ENCODE measurements around the gene LCA5.
"Not testable (repeated sequence)": the region's sequence is repeated elsewhere in the genome, so short reads cannot be mapped to it uniquely, and the experiment has no call there.

Gene LCA5

DNA sequence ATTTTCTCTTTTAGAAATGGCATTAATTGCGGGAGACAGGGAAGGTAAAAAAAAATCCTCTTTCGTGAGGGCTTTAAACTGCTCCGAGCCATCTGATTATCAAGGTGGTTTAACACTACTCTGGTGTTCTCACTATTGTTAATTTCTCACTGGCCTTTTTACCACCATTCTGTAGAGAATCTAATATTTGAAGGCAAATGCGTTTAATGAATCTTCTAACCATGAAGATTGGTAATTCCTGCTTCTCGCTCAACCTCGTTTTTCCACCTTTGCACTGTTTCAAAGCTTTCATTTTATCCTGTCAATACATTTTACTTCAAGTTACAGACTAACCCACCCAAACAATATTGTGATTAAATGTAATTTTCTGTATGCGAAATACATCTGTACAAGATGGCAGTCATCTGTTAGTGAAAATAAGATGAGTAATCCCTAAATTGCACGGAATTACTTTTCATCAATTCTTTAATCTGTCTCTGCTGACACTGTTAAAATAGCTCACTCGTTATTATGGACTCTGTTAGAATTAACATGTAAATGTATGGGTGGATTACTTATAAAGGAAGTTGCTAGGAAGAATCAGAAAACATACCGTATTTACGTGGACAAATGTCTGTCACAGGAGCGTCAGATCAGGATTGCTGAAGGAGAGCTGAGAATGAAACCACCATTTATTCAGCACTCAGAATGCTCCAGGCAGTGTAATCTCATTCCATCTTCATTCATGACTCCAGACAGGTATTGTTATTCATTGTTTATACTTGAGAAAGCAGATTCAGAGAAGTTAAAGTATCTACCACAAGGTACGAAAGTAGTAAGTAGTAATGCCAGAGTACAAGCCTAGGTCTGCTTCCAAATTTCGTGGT lies 1.1 kb upstream of the LCA5 start:
- DNase-seq (ENCODE audit: low read depth): no peak

DNA sequence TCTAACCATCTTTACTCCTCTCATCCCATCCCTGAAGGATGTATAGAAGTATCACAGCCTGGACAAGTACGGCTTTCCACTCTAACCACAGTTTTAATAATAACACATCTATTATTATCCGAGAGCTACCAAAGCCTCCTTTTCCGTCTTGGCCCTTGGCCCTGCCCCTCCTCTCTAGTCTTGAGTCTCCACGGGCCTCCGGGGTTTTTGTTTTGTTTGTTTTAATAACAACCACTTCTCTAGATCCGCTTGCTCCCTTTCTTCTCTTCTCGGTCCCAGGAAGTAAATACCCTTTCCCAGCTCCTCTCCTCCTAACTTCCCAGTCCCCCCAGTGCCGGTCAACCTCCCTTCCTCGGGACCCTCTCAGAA lies 661 bp downstream of the LCA5 start:
- no peak for DNase-seq (ENCODE audit: low read depth)

DNA sequence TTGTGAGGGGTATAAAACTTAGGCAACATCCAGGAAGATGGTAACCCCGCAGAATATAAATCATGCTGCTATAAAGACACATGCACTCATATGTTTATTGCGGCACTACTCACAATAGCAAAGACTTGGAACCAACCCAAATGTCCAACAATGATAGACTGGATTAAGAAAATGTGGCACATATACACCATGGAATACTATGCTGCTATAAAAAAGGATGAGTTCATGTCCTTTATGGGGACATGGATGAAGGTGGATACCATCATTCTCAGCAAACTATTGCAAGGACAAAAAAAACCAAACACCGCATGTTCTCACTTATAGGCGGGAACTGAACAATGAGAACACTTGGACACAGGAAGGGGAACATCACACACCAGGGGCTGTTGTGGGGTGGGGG lies 7.7 kb downstream of the LCA5 start:
- not testable (repeated sequence) for DNase-seq (ENCODE audit: low read depth)

DNA sequence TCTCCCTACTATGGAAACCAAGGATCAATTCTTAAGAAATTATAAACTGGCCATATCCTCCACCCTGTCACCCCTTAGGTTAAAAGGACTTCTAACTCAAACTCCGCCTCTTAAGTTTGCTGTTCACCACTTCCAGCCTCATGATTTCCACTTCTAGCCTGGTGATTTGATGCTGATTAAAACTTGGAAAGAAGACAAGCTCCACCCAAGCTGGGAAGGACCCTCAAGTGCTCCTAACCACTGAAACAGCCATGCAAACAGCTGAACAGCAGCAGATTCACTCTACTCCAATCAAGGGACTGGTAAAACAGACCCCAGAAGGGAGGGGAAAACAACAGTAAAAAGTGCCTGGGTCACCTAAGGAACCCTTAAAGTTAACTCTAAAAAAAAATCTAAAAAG lies 10.3 kb downstream of the LCA5 start:
- no peak for DNase-seq (ENCODE audit: low read depth)

DNA sequence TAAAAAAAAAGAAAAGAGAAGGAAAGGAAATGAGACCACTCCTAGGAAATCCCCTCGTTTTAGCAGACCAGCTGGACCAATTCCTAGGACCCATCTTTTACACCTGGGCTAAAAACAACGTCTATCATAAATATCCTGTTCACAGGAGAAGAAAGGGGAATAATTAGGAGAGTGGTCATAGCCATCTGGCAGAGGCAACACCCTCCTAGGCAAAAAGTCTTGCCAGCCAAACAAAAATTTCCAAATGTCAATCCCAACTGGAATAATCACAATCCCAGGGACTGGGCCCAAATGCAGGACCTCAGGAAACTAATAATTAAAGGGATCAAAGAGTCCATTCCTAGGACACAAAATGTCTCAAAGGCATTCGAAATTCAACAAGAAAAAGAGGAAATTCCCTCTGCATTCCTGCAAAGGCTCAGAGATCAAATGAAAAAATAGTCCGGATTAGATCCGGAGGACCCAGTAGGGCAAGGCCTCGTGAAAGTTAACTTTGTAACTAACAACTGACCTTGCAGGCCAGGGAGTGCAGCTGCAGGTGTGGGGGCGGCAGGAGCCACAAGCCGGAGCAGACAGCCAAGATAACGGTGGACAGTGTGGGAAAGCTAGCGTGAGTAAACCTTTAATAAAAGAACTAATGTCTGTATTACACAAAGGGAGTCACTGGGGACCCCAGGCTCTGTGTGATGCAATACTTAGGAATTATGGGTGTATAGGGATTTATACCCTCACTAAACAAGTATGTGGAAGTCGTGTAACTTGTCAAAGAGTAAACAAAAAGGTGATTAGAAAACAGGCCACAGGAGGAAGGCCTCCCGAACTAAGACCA lies 11.7 kb downstream of the LCA5 start:
- DNase-seq (ENCODE audit: low read depth): no peak

DNA sequence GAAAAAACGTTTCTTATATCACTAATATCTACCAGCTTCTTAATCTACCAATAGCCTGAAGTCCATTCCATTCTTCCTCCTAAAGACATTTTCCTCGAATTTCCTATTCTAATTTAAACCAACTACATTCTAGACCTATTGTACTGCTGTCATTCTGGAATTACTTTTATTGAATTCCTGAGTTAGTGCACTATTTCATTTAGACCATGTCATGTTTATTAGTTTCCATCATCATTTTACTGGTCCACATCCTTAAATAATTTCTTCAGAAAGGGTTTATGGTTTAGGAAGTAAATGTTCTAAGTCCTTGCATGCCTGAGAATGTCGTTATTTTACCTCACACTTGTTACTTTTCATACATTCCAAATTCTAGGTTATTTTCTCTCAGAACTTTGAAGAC lies 13.2 kb downstream of the LCA5 start:
- DNase-seq (ENCODE audit: low read depth): no peak

DNA sequence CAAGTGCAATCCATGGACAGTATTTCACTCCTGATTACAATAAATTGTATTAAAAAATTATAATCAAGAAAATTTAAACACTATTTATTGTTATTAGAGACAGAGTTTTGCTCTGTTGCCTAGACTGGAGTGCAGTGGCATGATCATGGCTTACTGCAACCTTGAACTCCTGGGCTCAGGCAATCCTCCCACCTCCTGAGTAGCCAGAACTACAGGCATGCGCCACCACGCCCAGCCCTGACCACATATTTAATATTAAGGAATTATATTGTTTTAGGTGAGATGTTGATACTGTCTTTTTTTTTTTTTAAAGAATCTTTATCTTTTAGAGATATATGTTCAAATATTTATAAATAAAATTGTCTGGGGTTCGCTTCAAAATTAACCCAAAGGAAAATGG lies 14.6 kb downstream of the LCA5 start:
- no peak for DNase-seq (ENCODE audit: low read depth)

DNA sequence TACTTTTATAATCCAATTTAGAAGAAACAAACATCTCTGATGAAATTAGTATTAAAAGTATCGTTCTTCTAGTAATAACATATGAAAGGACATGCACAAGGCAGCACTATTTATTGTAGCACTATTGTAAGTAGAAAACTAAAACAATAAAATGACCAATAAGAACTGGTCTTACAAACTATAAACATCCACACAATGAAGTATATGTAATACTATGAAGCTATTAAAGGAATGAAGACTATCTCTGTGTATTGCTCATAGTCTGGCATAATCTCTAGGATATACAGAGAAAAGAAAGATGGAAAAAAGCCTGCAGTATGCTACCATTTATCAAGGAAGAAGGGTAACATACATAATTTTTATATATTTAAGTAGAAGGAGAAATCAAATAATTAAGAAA lies 16.7 kb downstream of the LCA5 start:
- no peak for DNase-seq (ENCODE audit: low read depth)

DNA sequence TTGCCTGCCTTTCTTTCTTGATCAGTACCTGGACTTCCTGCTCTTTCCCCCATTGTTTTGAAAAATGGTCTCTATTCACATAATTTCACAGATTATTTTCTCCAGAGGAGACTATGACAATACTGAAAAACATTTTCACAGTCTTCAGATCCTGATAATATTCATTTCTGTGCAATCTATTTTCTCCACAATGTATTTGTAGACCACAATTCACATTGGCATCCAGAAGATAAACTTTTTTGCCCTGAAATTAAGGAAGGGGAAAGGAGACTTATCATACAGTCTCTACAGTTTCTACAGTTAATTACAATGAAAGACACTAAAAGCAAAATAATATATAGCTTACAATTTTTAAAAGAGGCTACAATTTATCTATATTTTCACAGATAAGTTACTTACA lies 18.4 kb downstream of the LCA5 start:
- no peak for DNase-seq (ENCODE audit: low read depth)

DNA sequence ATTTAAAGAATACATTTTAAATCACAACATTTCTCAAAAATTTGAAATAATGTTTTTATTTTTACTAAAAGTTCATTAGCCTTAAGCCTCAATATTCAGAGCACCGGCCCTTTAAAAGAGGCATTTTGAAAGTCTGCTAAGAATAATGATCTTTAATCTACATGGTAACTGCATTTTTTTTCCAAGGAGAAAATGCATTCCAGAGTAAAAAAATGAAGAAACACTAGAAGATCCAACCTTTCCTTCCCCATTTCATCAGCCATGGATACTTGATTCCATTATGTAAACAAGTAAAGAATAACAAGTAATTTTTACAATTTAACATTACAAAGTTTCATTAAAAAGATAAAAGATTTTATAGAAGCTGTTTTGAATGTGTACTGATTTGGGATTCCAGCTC lies 21.8 kb downstream of the LCA5 start:
- no peak for DNase-seq (ENCODE audit: low read depth)

DNA sequence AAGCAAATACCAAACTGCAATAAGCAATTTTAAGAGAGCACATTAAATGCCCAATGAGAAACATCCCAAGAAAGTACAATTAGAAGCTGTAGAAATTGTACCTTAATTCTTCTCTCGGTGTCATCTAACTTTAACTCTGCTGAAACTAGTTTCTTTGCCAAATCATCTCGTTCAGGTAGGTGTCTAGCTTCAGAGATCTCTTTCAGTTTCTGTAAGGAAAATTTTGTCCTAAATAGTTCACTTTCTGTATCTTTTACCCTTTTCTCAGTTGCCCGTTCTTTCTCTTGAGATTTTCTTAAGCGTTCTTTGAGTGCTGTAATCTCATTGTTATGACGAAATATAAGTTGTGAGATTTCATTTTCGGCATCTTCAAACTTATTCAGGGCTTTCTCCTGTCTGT lies 24.1 kb downstream of the LCA5 start:
- DNase-seq (ENCODE audit: low read depth): no peak

DNA sequence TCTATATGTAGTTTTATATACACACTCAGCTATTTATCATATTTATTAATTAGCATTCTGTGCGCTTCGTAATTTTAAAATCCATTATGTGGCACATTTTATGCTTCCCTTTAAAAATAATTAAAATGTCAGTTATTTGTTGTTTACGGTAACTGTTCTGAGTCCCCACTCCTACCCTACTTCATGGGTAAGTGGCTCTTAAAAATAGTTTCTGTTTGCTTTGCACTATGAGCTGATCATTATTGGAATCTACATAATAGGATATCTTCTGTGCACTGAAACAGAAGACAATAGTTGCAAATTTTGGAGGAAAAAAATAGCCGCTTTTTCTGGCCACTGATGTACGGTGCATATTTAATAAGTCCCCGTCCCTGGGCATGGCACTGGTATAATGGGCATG lies 25.2 kb downstream of the LCA5 start:
- DNase-seq (ENCODE audit: low read depth): no peak

DNA sequence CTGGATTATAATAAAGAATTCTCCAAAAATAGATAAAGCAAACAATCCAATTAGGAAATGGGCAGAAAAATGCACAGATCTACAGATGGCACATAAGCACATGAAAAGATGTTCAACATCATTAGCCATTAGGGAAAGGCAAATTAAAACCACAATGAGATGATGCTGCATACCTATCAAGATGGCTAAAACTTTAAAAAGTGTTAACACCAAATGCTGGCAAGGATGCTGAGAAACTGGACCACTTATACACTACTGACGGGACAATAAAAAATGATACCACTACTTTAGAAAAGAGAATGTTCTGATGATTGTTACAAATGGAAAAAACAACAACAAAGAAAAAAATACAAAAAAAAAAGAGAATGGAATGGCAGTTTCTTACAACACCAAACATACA lies 26.5 kb downstream of the LCA5 start:
- no peak for DNase-seq (ENCODE audit: low read depth)

DNA sequence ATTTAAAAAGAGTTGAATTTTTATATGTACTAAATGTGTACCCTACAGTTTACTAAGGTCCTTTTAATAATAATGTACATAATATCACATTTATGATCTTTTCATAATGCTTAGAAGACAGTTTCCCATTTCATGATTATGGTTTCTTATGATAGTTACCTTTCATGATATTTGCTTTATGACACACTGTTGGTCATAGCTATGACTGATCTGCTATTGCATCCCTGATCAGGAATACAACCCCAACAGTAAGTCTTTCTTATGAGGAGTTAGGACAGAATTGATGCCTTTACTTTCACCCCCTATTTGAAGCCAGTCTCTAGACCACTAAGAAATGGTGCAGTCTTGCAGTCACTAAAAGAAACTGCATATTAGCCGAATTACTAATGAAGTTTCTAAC lies 31.0 kb downstream of the LCA5 start:
- DNase-seq (ENCODE audit: low read depth): no peak

DNA sequence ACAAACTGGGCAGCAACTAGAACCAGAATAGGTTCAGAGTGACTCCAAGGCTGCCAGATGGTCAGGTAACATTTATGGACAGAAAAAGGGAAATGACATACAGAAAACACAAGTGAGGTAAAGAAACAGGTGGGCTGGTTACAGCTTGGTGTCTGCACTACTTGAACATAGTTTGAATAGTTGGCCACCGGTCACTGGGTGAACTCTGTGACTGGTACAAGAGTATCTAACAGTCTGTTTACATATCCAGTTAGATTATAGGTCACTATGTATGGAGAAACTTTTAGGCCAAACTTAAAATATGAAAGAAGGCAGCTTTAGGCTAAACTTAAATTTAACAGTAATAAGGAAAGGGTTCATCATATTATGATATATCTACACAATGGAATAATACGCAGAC lies 32.9 kb downstream of the LCA5 start:
- DNase-seq (ENCODE audit: low read depth): no peak

DNA sequence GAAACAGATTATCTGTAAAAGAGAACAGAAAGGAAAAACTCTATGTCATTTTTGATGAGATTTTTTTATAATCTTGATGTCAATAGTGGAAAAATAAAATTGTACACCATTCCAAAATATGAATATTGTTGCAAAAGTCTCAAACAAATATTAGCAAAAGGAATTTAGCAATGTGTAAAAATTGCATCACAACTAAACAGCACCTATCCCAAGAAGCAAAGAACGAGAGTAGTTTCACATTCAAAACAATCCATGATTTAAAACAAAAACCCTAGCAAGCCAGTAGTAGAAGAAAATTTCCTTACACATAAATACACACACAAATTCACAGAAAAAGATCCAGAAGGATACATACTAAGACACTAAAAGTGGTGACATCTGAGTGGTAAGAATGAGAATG lies 38.4 kb downstream of the LCA5 start:
- DNase-seq (ENCODE audit: low read depth): no peak

DNA sequence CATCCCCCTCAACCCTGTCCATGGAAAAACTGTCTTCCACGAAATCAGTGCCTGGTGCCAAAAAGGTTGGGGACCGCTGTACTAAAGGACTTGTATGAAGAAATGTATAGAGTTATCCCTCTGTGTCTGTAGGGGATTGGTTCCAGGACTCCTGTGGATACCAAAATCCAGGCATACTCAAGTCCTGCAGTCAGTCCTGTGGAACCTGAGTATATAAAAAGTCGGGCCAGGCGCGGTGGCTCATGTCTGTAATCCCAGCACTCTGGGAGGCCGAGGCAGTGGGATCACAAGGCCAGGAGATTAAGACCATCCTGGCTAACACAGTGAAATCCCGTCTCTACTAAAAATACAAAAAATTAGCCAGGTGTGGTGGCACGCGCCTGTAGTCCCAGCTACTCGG lies 42.0 kb downstream of the LCA5 start:
- DNase-seq (ENCODE audit: low read depth): no peak

DNA sequence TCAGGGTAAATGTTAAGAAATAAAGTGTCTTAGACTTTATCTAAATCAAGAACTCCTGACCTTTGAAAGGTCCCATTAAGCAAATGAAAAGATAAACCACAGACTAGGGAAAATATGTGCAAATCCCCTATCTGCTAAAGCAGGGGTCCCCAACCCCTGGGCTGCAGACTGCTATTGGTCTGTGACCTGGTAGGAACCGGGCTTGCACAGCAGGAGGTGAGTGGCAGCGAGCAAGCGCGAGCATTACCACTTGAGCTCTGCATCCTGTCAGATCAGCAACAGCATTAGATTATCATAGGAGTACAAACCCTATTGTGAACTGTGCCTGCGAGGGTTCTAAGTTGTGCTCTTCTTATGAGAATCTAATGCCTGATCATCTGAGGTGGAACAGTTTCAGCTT lies 42.4 kb downstream of the LCA5 start:
- DNase-seq (ENCODE audit: low read depth): no peak

DNA sequence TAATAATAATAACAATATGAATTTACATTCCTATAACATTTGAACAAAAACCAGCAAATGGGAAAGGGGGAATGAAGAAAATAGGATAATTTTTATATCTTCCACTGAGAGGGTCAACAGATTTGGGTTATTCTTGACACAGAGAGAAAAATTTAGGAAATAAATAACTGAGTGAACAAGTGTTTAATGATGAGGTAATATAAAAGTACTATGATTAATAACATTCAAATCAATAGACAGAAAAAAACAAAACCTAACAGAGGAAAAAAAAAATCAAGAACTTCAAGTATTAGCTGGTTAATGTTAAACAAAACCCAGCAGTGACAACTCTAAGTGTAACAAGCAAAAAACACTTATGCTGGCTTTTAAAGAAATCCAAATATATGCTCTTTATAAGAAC lies 66.5 kb downstream of the LCA5 start:
- DNase-seq (ENCODE audit: low read depth): no peak

DNA sequence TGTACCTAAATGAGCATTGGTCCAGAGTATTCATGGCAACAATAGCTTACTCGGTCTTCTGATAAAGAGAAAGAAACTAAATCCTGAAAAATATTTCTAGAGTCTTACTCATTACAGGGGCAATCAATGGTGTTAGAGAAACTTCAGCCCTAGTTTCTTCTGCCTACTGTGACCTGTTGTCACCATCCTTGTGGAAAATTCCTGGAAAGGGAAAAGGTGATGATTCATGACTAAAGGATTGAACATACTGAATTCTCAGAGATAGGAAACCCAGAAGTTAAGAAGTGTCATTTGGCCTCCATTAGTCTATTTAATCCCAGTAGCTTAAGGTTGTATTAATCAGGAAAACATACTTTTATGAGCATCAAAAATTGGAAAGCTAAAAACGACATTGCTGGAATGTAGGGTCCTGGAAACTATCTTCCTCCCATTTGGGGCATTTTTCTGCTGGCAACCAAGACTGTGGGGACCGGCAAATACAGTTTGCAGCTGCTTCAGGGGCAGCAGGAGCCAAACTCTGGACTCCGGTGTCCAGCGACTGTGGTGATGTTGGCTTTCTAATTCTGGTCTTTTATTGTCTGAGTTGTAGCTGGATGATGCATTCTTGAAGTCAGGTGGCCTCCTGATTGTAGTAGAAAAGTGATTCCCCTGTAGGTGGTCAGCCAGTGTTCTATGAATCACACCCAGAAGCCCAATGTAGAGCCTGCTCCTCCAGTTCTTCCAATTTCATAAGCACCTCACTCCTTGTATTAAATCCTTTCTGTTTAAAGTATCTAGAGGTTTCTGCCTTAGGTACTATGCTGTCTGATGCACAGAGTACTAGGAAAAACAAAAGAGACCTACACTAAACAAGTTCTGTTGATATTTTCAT lies 67.6 kb downstream of the LCA5 start:
- no peak for DNase-seq (ENCODE audit: low read depth)

DNA sequence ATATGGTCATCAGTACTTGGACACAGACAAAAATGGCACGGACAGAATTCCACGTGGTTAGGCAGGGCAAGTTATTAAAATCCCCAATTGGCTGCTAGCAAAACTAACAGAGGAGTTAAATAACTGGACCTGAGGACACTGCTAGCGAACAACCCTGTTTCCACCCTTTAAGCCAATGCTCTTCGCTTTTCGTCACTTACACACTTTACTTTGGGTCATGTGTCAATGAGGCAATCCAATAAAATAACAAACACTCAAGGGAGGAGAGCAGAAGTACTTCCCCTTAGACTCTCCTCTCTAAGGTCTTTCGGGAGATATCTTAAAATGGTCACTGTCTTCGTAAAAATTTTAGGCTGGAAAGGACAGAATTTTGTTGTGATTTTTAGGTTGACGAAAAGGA lies 68.6 kb downstream of the LCA5 start:
- no peak for DNase-seq (ENCODE audit: low read depth)

DNA sequence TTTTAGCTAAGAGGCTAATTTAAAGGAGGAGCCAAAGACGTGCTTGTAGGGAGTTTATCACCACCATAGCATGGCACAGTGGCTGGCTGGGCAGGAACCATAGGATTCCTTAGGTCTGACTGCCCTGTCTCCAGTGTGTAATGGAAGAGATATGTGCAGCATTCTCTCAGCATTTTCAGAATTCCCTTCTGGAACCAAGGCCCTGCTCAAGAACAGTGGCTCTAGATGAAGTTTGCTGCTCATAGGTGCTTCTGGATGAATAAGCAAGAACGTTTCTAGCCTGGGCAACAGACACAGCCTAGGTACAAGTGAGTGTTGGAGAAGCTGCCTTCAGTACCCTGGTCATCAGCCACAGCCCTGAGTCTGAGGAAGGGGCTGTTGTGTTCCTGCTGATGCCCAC lies 69.1 kb downstream of the LCA5 start:
- no peak for DNase-seq (ENCODE audit: low read depth)

DNA sequence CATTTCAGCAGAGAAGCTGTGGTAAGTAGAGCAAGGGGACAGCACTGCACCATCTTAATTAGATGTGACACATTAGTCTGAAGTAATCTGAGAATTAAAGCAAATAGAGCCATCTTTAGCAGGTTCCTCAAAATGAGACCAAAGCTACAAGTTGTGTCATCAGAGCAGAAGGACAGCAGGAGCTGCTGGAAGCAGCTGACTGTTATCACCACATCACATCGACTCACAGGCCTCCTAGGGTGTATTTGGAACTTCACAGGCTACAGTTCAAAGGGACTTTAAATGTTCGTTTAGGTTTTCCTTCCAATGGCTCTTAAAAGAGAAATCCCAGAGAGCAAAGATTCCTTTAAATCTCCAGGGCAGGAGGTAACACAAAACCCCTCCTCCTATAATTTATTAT lies 69.5 kb downstream of the LCA5 start:
- no peak for DNase-seq (ENCODE audit: low read depth)

All from activated T-cell treated with anti-CD3 and anti-CD28 coated beads for 1 hour (primary cell).